OCI-LY7 (cell line): ENCODE measurements around the gene NR5A2.

ENCODE experiments used
- CTCF ChIP-seq: fragments of 200-600 bp; sonication (generic); conservative IDR thresholded peaks from 2 replicates; pipeline ENCODE4 v1.5.1; 2014; ENCODE audit warnings: mild to moderate bottlenecking, antibody characterized with exemption, low read length, moderate library complexity, mixed read lengths
- EZH2phosphoT487 ChIP-seq: fragments of 200-600 bp; sonication (generic); IDR thresholded peaks from 2 replicates; pipeline ENCODE4 v1.6.1; 2018; ENCODE audit warnings: low read depth, borderline replicate concordance, mild to moderate bottlenecking, mixed run types, antibody characterized with exemption, low read length, moderate library complexity, mixed read lengths

GRCh38 chr1:200037904-200038303 is 10.4 kb downstream of the NR5A2 start:
- no peak for TF ChIP-seq CTCF
- no peak for TF ChIP-seq EZH2phosphoT487
